CD14-positive monocyte (primary cell): ENCODE results near the gene CCN6. TPM values are rescaled to one million over a fixed set of nuclear protein-coding genes. Genes with fewer than 3 reads are reported as not detected.

Source experiments
- DNase-seq, 3 donors: peaks; one replicate each; pipeline ENCODE4 v3.0.0-alpha.2; 2011 to 2022
- H2AFZ ChIP-seq: 2 replicates; pipeline ENCODE4 v1.6.0; 2012; ENCODE audit warnings: mild to moderate bottlenecking, low read depth, low read length, inconsistent platforms; ENCODE audit not compliant: insufficient read depth, poor library complexity, severe bottlenecking
- H3K27ac ChIP-seq, 2 donors: 1 replicate in 1 of 2; 2 replicates in 1 of 2; pipeline ENCODE4 v1.5.1; 2012 to 2013; ENCODE audit warnings: low read length in 2 of 2, control low read depth in 1 of 2, inconsistent platforms in 1 of 2, low read depth in 1 of 2, mild to moderate bottlenecking in 1 of 2
- H3K27me3 ChIP-seq, 2 donors: one replicate each; pipeline versions ENCODE4 v1.6.0 to v1.6.1; 2011 to 2013; ENCODE audit warnings: low read length in 2 of 2; ENCODE audit not compliant: control insufficient read depth in 2 of 2, insufficient read depth in 2 of 2
- H3K36me3 ChIP-seq, 2 donors: replicated peaks in 1 of 2; 1 replicate in 1 of 2; 2 replicates in 1 of 2; pipeline versions ENCODE4 v1.5.1 to v1.6.1; 2012 to 2013; ENCODE audit warnings: low read length in 2 of 2, control low read depth in 1 of 2, inconsistent platforms in 1 of 2, mild to moderate bottlenecking in 1 of 2; ENCODE audit not compliant: insufficient read depth in 2 of 2, control insufficient read depth in 1 of 2
- H3K4me1 ChIP-seq, 2 donors: 1 replicate in 1 of 2; 2 replicates in 1 of 2; pipeline versions ENCODE4 v1.5.1 to v1.6.1; 2012 to 2013; ENCODE audit warnings: low read length in 2 of 2, control low read depth in 1 of 2, inconsistent platforms in 1 of 2, mild to moderate bottlenecking in 1 of 2, moderate library complexity in 1 of 2; ENCODE audit not compliant: insufficient read depth in 2 of 2, control insufficient read depth in 1 of 2
- H3K4me2 ChIP-seq: replicated peaks from 2 replicates; pipeline ENCODE3; 2012; ENCODE audit warnings: low read length, moderate library complexity, mild to moderate bottlenecking; ENCODE audit not compliant: poor library complexity, severe bottlenecking; ENCODE audit errors: extremely low read depth
- H3K4me3 ChIP-seq, 3 experiments: fragments of 200-600 bp in 1 of 3; sonication (generic) in 1 of 3; replicated peaks in 1 of 3; 1 replicate in 2 of 3; 2 replicates in 1 of 3; pipeline ENCODE4 v1.5.1; 2011 to 2013; ENCODE audit warnings: low read length in 3 of 3, mild to moderate bottlenecking in 3 of 3, control low read depth in 2 of 3, low read depth in 2 of 3, inconsistent platforms in 1 of 3, moderate library complexity in 1 of 3
- H3K79me2 ChIP-seq: 2 replicates; pipeline ENCODE4 v1.6.0; 2012; ENCODE audit warnings: mild to moderate bottlenecking, control low read depth, inconsistent platforms, low read length, moderate library complexity; ENCODE audit not compliant: insufficient read depth
- H3K9ac ChIP-seq: 2 replicates; pipeline ENCODE4 v1.6.0; 2017; ENCODE audit warnings: low read length, mild to moderate bottlenecking; ENCODE audit not compliant: insufficient read depth, poor library complexity, severe bottlenecking
- H3K9me3 ChIP-seq, 2 donors: replicated peaks in 1 of 2; 1 replicate in 1 of 2; 2 replicates in 1 of 2; pipeline versions ENCODE4 v1.5.1 to v1.6.1; 2012 to 2013; ENCODE audit warnings: low read length in 2 of 2, control low read depth in 1 of 2; ENCODE audit not compliant: control insufficient read depth in 1 of 2, insufficient read depth in 1 of 2
- H4K20me1 ChIP-seq: 2 replicates; pipeline ENCODE4 v1.6.0; 2012; ENCODE audit warnings: mild to moderate bottlenecking, low read length, control low read depth, moderate library complexity; ENCODE audit not compliant: insufficient read depth
- H3K27ac Mint-ChIP-seq, 7 donors: one replicate each; pipeline ENCODE4 v1.8.0; 2020; ENCODE audit warnings: mild to moderate bottlenecking in 7 of 7, mixed read lengths in 7 of 7, moderate library complexity in 6 of 7, inconsistent platforms in 2 of 7
- H3K27me3 Mint-ChIP-seq, 3 donors: one replicate each; pipeline ENCODE4 v1.8.0; 2021 to 2022; ENCODE audit warnings: low read depth in 3 of 3, mild to moderate bottlenecking in 3 of 3, mixed read lengths in 3 of 3, moderate library complexity in 3 of 3, inconsistent platforms in 1 of 3
- H3K36me3 Mint-ChIP-seq, 2 donors: one replicate each; pipeline ENCODE4 v1.8.0; 2020; ENCODE audit warnings: mixed read lengths in 2 of 2, inconsistent platforms in 1 of 2, mild to moderate bottlenecking in 1 of 2
- H3K4me1 Mint-ChIP-seq: one replicate; pipeline ENCODE4 v1.8.0; 2020; ENCODE audit warnings: mild to moderate bottlenecking, mixed read lengths
- H3K4me3 Mint-ChIP-seq, 2 donors: one replicate each; pipeline ENCODE4 v1.8.0; 2020; ENCODE audit warnings: mild to moderate bottlenecking in 2 of 2, mixed read lengths in 2 of 2, moderate library complexity in 1 of 2
- H3K9me3 Mint-ChIP-seq, 7 donors: one replicate each; pipeline ENCODE4 v1.8.0; 2020 to 2022; ENCODE audit warnings: mixed read lengths in 7 of 7, mild to moderate bottlenecking in 6 of 7, moderate library complexity in 6 of 7, inconsistent platforms in 2 of 7
- CTCF ChIP-seq: fragments of 200-600 bp; IDR thresholded peaks from one replicate; pipeline ENCODE4 v1.8.0; 2022; ENCODE audit warnings: antibody characterized with exemption, mild to moderate bottlenecking
- WGBS: methylation state at CpG from one replicate; pipeline ENCODE4 v1.1.5; 2013; ENCODE audit warnings: missing lambda C conversion rate; ENCODE audit not compliant: insufficient coverage; 5-methylcytosine and 5-hydroxymethylcytosine counted together
- intact Hi-C, 2 donors: fragments of 100-400 bp; cut with micrococcal nuclease; formaldehyde crosslinking; loops; one replicate each; pipeline versions ENCODE4 v1.15.0 to v1.15.1; 2023
- polyA plus RNA-seq, 3 donors: library from polyadenylated mRNA; depleted of rRNA in 1 of 3; unstranded in 2 of 3; stranded (reverse) in 1 of 3; fragments of 300-500 nt in 2 of 3; fragments of >200 nt in 1 of 3; fragmentation: Illumina TruSeq in 2 of 3; gene quantifications; 1 replicate in 2 of 3; 2 replicates in 1 of 3; pipeline ENCODE4 v1.2.3, GENCODE V29; 2012 to 2021

Gene CCN6
- polyA plus RNA-seq, 3 donors: not detected

GRCh38 chr6:112007805-112008204 is 46.1 kb upstream of the CCN6 start:
- peak; percentile 91 to 97 (median 94) for DNase-seq
- 8% methylated on average over 2 of the region's 3 CpGs for WGBS
- peaks cover 24 to 28% of the 10 kb centered on the region in 2 donors for H3K4me1 ChIP-seq
- no peak overlapping the region for H3K9ac ChIP-seq
- peaks cover 0 to 5% (median 0%) of the 10 kb centered on the region in 3 donors for H3K27me3 Mint-ChIP-seq
- H3K4me2 ChIP-seq: peak overlapping the region; percentile 29
- no peak overlapping the region for H2AFZ ChIP-seq
- H3K4me1 Mint-ChIP-seq: peaks cover 27% of the 10 kb centered on the region
- H3K9me3 ChIP-seq: no peaks in the 10 kb centered on the region
- peak overlapping the region in 1 of 3 experiments; percentile 40 for H3K4me3 ChIP-seq
- no peaks in the 10 kb centered on the region for H4K20me1 ChIP-seq
- no peaks in the 10 kb centered on the region for H3K9me3 Mint-ChIP-seq
- TF ChIP-seq CTCF: no peak
- H3K36me3 Mint-ChIP-seq: no peaks in the 10 kb centered on the region
- intact Hi-C loops: no loop called here
- H3K36me3 ChIP-seq: no peaks in the 10 kb centered on the region
- H3K27ac Mint-ChIP-seq: peak overlapping the region; percentile 86 to 92 (median 89)
- H3K79me2 ChIP-seq: no peaks in the 10 kb centered on the region
- peak overlapping the region in 1 of 2 donors; percentile 70 for H3K4me3 Mint-ChIP-seq
- no peaks in the 10 kb centered on the region for H3K27me3 ChIP-seq
- peak overlapping the region; percentile 12 to 78 for H3K27ac ChIP-seq

DNA sequence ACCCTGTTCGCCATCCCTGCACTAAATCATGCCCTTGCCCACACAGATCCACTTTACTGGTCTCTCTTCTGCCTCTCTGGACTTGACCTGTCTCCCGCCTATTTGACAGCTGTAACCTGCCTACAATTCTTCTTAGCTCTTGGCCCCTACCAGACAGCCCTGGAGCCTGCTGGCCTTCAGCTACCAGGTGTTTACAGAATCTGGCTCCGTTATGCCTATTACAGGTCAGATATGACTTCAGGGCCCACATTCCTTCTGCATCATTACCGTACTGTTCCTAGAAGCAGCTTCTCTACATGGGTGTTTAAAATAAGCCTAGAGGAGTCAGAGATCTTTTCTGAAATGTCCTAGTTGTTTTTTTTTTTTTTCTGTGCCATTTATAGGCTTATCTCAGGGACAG is 45.4 kb upstream of the CCN6 start:
- peak overlapping the region; percentile 86 to 92 (median 89) for H3K27ac Mint-ChIP-seq

More for the DNA sequence above, 45.4 kb upstream of the CCN6 start:
- H3K36me3 ChIP-seq: no peaks in the 10 kb centered on the region
- no peak overlapping the region for H3K4me3 ChIP-seq
- H3K36me3 Mint-ChIP-seq: no peaks in the 10 kb centered on the region
- H3K9me3 ChIP-seq: no peaks in the 10 kb centered on the region
- DNase-seq: no peak
- H3K27me3 ChIP-seq: no peaks in the 10 kb centered on the region
- H3K9ac ChIP-seq: no peak overlapping the region
- H3K27me3 Mint-ChIP-seq: peaks cover 0 to 5% (median 0%) of the 10 kb centered on the region in 3 donors
- 96% methylated on average over 2 of the region's 4 CpGs for WGBS
- intact Hi-C loops: no loop called here
- no peaks in the 10 kb centered on the region for H3K79me2 ChIP-seq
- H3K4me3 Mint-ChIP-seq: no peak overlapping the region
- no peaks in the 10 kb centered on the region for H4K20me1 ChIP-seq
- no peak for TF ChIP-seq CTCF
- H3K4me2 ChIP-seq: no peak overlapping the region
- peak overlapping the region; percentile 12 to 78 for H3K27ac ChIP-seq
- H2AFZ ChIP-seq: no peak overlapping the region
- no peaks in the 10 kb centered on the region for H3K9me3 Mint-ChIP-seq
- peaks cover 24 to 28% of the 10 kb centered on the region in 2 donors for H3K4me1 ChIP-seq
- peaks cover 27% of the 10 kb centered on the region for H3K4me1 Mint-ChIP-seq
